Prostate gland (tissue), 2 donors: Measurements from ENCODE around the gene ATOH1.

Experiments used
- POLR2A ChIP-seq: fragments of 450-650 bp; IDR thresholded peaks from one replicate; pipeline ENCODE4 v1.6.1; 2016; ENCODE audit warnings: antibody characterized with exemption, mild to moderate bottlenecking
- TF ChIP-seq, protein P1 (sequence below), 4 experiments: fragments of 200-600 bp in 2 of 4; fragments of 450-650 bp in 2 of 4; sonication (generic) in 2 of 4; IDR thresholded peaks; 1 replicate in 3 of 4; 2 replicates in 1 of 4; pipeline ENCODE4 v1.5.1; 2016 to 2019; ENCODE audit warnings: antibody characterized with exemption in 4 of 4, mild to moderate bottlenecking in 2 of 4, moderate library complexity in 2 of 4

DNA sequence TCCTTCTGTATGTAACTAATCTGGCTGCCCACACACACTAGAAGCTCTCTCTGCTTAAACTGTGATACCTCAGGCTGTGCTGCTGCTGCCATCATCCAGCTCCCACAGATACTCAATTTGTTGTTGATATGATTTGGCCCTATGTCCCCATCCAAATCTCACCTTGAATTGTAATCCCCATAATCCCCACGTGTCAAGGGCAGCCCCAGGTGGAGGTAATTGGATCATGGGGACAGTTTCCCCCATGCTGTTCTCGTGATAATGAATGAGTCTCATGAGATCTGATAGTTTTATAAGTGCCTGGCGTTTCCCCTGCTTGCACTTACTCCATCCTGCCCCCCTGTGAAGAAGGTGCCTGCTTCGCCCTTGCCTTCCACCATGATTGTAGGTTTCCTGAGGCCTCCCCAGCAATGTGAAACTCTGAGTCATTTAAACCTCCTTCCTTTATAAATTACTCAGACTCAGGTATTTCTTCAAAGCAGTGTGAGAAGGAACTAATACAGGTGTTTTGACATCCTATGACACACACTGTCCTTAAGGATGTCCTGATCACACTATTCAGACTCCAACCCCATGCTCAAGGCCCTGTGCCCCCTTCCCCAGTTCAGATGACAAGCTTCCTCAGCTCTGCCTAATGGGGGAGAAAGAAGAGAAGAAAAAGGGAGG, 2.9 kb upstream of the ATOH1 start:
- TF ChIP-seq, protein P1, sequence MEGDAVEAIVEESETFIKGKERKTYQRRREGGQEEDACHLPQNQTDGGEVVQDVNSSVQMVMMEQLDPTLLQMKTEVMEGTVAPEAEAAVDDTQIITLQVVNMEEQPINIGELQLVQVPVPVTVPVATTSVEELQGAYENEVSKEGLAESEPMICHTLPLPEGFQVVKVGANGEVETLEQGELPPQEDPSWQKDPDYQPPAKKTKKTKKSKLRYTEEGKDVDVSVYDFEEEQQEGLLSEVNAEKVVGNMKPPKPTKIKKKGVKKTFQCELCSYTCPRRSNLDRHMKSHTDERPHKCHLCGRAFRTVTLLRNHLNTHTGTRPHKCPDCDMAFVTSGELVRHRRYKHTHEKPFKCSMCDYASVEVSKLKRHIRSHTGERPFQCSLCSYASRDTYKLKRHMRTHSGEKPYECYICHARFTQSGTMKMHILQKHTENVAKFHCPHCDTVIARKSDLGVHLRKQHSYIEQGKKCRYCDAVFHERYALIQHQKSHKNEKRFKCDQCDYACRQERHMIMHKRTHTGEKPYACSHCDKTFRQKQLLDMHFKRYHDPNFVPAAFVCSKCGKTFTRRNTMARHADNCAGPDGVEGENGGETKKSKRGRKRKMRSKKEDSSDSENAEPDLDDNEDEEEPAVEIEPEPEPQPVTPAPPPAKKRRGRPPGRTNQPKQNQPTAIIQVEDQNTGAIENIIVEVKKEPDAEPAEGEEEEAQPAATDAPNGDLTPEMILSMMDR (IDR thresholded peaks at IDR 0.05), result no peak
- TF ChIP-seq POLR2A, result no peak
